GM04503 (cell line): ENCODE data around the gene COX7C.
"Not testable (repeated sequence)": the region's sequence is repeated elsewhere in the genome, so short reads cannot be mapped to it uniquely, and the experiment has no call there.

Experiments
- DNase-seq: peaks from one replicate; pipeline ENCODE4 v3.0.0-alpha.2; 2012; ENCODE audit warnings: low read depth

Gene COX7C

GRCh38 chr5:86617756-86618576, at the start of gene COX7C:
COX7C (plus strand) TSS chr5:86617941; CDS start chr5:86618056, 115 bp downstream.
- DNase-seq: peak; percentile 80

- DNase-seq: not testable (repeated sequence)
Observed at GRCh38 chr5:86569522-86570426, 48.0 kb upstream of the COX7C start.

DNA sequence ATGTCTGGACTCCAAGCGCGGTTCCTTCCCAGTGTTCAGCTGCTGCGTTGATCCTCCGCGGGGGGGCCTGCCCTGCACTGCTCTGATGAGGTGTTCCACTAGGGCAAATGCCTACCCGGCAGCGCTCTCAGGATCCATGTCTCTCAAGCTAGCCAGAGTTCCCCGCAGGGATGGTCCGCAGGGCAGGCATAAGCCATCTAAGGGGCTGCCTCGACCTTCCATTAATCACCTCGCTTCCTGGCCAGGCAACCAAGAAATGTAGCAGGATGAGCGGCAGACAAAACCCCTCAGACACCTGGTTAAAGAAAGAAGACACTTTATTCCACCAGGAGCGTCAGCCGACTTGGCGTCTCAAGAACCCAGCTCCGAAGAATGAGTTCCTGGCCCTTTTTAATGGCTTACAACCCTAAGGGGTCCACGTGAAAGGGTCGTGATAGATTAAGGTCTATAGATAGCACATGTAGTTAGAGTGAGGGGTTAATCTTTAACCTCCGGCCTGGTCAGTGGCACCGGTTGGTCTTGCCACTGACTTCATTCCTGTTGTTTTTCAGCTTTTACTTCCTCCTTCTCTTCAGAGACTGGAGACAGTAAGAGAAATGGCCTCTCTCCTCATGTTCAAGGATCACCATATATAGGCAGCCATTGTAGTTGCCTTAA, 47.2 kb upstream of the COX7C start:
- no peak for DNase-seq

- not testable (repeated sequence) for DNase-seq
Observed at GRCh38 chr5:86571109-86571508, 46.6 kb upstream of the COX7C start.

GRCh38 chr5:86572825-86573517, 44.8 kb upstream of the COX7C start:
- no peak for DNase-seq

- no peak for DNase-seq
Observed at GRCh38 chr5:86579502-86579901, 38.2 kb upstream of the COX7C start.

- no peak for DNase-seq
Observed at GRCh38 chr5:86596476-86596875, 21.3 kb upstream of the COX7C start.

- no peak for DNase-seq
Observed at GRCh38 chr5:86605881-86606280, 11.9 kb upstream of the COX7C start.

- DNase-seq: no peak
Observed at GRCh38 chr5:86613455-86613854, 4.3 kb upstream of the COX7C start.

GRCh38 chr5:86617309-86617755, 409 bp upstream of the COX7C start:
- no peak for DNase-seq

DNA sequence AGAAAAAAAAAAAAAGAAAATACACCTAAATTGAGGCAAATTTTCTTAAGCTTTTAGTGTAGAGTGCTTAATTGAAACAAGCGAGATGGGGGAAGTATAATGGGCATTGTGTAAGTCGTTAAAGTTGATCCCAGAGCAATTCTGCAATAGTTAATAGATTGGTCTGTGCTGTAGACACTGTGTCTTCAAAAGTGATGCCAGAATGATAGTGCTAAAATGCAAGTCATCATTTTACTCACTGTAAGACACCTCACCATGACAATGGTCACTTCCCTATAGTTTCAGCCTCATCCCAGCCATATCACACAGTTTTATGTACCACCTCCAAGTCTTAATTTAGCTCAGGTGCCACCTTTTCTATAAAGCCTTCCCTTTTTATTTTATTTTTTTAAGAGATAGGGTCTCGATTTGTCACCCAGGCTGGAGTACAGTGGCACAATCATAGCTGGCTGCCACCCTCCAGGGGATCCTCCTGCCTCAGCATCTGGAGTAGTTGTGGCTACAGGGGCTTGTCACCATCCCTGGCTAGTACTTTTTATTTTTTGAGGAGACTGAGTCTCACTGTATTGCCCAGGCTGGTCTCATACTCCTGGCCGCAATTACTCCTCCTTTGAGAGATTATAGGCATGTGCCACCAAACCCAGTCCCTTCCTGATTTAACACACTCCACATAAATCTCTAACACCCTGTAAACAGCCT, 6.2 kb downstream of the COX7C start:
- no peak for DNase-seq

DNA sequence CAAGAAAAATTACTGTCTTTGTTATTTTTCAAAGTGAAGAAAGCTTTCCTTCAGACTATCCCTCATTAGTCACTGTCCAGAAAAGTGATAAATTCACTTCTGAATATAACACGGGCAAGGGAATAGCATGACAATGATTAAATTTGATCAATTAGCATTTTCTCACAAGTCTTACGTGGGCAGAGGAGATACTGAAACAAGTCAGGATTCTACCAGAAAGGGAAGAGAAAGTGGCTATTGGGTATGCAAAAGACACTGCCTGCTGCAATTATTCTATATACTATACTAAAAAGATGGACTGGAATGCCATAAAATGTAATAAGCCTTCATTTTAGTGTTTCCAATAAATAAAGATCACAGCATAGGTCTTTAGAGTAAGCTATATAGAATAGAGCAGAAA, 7.4 kb downstream of the COX7C start:
- DNase-seq: no peak

DNA sequence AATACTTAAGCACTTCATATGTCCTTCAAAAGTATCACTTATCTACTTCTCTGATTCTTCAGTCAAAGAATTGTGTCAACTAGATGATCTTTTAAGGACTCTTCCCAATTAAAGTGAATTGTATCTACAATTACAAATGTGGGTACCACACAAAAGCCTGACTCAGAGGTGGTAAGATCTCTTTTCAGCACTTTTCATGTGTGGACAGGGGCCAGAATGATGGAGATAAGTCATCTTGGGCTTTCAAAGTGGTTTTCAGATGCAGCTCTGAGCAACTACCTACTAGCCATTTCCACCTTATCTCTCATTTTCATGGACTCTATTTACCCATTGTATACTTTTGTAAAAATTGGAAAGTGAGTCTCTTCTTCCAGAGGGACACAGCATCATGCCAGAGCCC, 8.4 kb downstream of the COX7C start:
- no peak for DNase-seq

- no peak for DNase-seq
Observed at GRCh38 chr5:86631165-86631564, 13.4 kb downstream of the COX7C start.

DNA sequence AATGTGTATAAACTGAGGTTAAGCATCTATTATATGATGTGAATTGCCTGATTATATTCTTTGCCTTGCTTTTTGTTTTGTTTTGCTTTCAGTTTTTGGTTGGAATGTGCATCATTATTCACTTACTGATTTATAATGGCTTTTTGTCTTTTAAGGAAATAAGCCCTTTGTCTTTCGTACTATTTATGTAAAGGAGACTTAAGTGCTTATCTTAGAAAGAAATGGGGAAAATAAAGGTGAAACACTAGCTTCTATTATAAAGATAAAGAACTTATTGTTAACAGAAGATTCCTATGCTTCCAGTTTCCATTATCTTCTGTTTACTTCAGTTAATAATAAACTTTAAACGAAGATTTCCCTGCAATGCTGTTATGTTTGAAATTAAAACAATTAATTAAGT, 23.3 kb downstream of the COX7C start:
- no peak for DNase-seq

DNA sequence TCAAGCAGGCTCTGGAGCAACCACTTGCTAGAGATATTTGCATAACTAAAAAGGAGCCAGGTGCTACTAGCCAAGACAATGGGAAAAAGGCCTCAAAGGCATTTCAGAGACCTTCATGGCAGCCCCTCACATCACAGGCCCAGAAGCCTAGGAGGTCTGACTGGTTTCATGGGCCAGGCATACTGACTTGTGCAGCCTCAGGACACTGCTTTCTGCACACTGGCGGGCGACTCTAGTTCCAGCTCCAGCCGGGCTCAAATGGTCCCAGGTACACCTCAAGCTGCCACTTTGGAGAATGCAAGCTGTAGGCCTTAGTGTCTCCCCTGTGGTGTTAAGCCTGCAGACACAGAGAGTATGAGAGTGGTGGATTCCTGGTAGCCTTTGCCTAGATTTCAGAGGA, 27.1 kb downstream of the COX7C start:
- no peak for DNase-seq

DNA sequence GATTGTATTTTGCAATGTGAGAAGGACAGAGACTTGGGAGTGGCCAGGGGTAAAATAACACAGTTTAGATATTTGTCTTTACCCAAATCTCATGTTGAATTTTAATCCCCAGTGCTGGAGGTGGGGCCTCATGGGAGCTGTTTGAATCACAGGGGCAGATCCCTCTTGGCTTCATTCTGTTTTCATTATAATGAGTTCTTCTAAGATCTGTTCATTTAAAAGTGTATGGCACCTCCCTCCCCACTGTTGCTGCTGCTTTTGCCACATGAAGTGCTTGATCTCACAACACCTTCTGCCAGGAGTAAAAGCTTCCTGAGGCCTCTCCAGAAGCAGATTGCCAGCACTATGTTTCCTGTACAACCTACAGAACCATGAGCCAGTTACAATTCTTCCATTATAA, 28.1 kb downstream of the COX7C start:
- no peak for DNase-seq

GRCh38 chr5:86646671-86647070, 28.9 kb downstream of the COX7C start:
- no peak for DNase-seq

DNA sequence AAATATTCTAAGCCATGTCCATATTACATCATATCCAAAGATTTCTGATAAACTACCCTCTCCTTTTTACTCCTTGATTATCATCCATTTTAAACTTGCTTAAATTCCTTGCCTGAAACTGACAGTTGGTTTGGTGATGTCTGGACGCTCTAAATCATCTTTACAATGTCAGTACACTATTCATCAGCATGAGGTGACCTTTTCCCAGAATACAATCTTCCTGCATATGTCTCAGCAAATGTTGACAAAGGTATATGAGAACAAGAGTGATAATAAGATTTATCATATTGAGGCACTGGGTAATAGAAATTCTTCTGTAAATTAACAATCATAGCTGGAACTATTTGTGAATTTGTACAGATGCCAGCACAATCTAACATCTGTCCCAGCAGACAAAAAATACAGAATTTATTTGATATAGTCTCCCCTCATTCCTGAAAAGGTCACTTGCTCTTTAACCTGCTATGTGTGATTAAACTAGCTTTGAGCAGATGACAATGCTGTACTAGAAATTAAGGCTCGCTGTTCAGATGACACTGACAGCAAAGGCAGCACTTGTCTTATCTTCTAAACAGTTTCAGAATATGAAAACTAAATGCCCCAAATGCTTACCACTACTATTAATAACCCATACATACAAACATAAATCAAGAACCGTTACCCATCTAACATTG, 32.2 kb downstream of the COX7C start:
- no peak for DNase-seq

DNA sequence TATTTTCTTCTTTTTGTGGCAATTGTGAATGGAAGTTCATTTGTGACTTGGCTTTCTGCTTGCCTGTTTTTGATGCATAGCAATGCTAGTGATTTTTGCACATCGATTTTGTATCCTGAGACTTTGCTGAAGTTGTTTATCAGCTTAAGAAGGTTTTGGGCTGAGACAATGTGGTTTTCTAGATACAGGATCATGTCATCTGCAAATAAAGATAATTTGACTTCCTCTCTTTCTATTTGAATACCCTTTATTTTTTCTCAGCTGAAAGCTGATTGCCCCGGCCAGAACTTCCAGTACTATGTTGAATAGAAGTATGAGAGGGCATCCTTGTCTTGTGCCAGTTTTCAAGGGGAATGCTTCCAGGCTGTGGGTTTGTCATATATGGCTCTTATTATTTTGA, 43.0 kb downstream of the COX7C start:
- not testable (repeated sequence) for DNase-seq

- DNase-seq: no peak
Observed at GRCh38 chr5:86664173-86664572, 46.4 kb downstream of the COX7C start.
